GM21367 (cell line): ENCODE data around the gene DLGAP4.

Experiments
- ATAC-seq: cut with Tn5 transposase; IDR thresholded peaks from one replicate; pipeline ENCODE4 v1.9.1; 2021; ENCODE audit not compliant: unreplicated experiment

The DLGAP4 gene

DNA sequence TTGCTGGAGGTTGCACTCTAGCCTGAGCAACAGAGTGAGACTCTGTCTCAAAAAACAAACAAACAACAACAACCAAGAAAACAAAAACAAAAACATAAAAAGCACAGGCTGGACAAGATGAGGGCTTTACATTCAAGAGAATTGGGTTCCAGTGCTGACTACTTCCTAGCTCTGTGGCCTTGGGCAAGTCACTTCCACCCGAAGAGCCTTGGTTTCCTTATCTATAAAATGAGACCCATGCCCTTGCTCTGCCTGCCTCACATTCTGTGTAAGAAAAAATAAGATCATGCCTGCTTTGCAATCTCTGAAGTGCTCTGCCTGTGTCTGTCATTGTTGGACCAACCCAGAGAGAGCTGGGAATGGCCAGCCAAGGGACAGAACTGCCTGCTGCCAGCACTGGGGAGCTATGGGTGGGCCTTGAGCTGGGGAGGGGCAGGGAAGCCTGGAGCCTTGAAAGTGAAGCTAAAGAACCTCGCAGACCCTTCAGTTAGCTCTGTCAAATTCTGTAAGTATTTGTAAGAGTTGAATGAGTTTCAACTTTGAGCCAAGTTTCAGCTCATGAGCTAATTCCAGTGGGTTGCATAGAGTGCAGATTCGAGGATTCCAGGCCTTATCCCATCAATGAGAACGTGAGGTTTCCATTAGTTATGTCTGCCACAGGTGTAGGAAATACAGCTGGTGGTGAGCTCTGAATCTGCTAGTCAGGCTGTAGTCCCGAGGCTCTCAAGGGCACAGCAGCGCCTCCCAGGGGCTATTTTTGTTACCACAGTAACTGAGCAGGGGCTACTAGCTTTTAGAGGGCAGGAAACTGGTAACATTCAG, 93.2 kb downstream of the DLGAP4 start:
- no peak for ATAC-seq

DNA sequence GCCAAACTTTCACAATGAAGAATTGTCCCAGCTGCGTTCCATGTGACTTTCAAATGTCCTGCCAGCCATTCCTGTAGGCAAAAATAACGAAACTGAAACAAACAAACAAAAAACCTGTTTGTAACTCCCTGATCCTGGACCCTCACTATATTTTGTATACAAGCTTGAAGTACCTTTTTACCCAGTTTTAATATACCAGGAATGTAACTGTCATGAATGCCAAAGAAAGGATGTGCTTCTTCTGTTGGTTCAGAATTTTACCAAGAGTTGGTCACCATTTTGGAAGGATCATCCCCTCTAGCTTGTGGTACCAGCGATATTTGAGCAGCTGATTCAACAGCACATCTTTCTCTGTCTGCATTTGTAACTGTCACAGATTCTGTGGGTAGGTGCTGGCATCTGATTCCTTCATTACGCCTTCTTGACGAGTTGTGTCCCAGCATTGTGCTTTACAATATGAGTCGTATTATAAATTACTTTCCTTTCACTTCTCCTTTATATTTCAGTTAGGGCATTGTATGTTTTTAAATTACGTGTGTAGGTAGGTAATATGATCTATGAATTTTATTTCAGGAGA, 93.9 kb downstream of the DLGAP4 start:
- no peak for ATAC-seq

DNA sequence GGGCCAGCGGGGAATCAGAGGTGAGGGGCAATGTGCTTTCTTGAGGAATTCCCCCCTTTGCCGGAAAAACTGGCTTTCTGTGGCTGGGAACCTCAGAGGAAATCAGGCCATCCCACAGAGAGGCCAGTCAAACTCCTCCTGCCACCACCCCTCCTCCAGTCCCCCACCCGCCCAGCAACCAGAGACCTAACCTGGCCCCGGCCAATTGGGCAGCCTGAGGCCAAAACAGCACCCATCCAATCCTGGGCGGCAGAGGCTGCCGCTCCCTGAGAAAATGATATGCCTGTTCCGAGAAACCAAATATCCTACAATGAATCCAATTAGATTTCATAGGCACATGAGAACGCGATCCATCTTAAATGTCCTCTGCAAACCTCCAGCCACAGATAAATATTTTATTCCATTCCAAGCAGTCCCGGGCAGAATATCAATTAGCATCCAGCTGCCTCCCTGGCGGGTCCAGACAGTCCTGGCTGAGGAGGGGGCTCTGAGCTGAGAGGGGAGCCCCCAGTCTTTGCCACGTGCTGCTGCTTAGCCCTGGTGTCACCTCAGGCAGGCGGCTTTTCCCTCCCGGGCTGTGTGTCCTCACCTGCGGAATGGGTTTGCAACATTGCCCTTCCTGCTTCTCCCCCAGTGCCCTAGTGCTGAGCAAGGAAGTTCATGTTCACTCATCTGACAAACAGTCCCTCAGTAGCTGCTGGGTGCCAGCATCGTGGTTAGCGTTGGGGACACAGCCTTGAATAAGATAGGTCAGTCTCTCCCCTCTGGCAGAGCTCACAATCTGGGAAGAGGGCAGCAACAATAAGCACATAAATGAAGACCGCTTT, 95.0 kb downstream of the DLGAP4 start:
- ATAC-seq = no peak

GRCh38 chr20:36402708-36403107, 96.6 kb downstream of the DLGAP4 start:
- ATAC-seq = no peak

- ATAC-seq = no peak
Observed at GRCh38 chr20:36404435-36404978, 98.4 kb downstream of the DLGAP4 start.

DNA sequence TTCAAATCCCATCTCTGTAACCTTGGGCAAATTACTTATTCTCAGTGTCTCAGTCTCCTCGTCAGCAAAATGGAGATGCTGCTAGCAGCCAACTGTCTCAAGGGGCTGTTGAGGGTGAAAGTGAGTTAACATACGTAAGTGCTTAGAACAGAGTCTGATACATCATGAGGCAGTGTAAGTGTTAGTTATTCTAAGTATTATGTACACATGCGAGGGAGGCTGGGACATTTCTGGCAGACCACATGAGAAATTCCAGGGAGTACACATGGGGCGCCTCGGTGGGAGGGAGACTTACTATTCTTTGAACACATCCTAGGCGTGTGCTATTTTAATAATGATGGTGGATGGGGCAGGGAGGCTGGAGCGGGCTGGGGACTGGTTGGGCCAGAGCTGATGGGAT, 99.1 kb downstream of the DLGAP4 start:
- ATAC-seq = no peak

DNA sequence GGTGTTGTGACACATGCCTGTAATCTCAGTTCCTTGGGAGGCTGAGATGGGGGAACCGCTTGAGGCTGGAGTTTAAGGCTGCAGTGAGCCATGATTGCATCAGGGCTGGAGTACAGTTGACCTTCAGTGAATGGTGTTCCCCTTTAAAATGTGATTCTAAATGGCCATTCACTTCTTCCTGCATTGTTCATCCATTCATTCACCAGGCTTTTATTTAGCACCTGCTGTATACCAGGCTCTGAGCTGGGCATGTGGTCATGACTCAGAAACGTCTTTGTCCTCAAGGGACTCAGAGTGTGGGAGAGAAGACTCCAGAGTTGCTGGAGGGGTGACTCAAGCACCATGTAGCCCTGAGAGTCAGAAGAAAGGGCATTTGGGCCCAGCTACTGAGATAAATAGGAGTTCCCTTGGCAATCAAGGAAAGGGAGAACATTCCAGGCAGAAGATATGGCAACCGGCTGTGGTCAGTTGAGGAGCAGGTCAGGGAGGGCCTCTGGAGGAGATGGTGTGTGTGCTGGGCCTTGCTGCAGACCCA, 101.1 kb downstream of the DLGAP4 start:
- ATAC-seq = no peak

DNA sequence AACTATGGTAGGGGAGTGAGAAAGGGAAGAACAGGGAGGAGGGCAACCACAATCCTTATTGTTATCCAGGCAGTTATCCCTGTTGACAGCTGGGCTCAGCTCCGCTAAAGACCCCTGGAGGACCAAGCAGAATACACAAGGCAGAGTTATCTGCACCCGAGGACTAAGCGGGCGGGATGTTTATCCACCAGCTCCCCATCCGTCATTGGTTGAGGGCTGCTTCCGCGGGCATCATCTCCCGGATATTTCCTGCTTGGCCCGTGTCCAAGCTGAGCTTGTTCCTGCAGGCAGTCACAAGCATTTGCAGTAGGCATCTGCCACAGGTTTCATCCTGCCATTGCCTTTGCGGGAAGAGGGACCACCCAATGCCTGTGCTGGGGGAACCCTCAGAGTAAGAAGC, 102.1 kb downstream of the DLGAP4 start:
- ATAC-seq = no peak

DNA sequence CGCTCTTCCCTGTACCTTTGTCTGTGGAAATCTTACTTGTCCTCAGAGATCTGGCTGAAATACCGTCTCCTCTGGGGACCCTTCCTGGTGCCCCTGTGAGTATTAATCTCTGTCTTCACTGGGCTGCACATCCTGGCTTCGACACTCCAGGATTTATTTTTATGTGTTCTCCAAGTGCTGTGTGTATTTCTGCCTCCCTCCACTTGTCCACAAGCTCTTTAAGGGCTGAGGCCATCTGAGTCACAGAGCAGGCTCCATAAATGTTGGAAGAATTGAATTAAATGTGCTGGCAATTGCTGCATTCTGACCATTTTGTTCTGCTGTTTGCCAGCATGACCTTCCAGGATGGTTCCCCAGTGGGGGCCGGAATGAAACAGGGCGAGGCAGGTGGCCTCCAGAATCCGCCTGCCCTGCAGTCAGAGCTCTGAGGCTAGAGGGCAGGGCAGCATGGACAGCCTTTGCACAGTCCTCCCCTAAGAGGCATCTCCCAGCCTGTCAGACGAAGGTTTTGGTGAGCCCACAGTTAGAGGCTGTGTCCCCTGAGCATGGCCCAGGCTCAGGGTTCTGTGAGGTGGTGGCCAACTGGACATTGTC, 105.8 kb downstream of the DLGAP4 start:
- no peak for ATAC-seq

GRCh38 chr20:36415475-36416002, 109.4 kb downstream of the DLGAP4 start:
- ATAC-seq = no peak

- ATAC-seq = no peak
Observed at GRCh38 chr20:36418711-36419110, 112.6 kb downstream of the DLGAP4 start.

DNA sequence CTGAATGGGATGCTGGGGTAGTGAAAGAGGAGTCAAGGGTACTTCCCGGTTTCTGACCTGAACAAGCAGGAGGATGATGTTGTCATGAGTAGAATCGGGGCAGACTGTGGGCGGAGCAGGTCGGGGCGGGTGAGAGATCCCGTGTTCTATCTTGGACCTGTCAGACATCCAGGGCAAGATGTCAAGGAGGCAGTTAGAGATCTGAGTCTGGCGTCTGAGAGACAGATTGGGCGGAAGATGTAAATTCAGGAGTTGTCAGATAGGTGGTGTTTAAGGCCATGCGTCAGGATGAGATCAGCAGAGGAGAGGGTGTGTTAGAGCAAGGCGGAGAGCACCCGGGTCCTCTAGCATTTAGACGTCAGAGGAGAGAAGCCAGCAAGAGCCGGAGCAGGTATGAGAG, 115.5 kb downstream of the DLGAP4 start:
- no peak for ATAC-seq

GRCh38 chr20:36424314-36424713, 118.2 kb downstream of the DLGAP4 start:
- no peak for ATAC-seq

DNA sequence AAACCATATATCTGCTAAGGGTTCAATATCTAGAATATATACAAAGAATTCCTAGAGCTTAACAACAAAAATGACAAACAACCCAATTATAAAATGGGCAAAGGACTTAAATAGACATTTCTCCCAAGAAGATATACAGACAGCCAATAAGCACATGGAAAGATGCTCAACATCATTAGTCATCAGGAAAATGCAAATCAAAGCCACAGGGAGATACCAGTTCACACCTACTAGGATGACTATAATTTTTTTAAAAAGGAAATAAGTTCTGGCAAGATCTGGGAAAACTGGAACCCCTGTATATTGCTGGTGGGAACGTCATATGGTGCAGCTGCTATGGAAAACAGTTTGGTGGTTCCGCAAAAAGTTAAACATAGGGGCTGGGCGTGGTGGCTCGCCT, 119.0 kb downstream of the DLGAP4 start:
- no peak for ATAC-seq

DNA sequence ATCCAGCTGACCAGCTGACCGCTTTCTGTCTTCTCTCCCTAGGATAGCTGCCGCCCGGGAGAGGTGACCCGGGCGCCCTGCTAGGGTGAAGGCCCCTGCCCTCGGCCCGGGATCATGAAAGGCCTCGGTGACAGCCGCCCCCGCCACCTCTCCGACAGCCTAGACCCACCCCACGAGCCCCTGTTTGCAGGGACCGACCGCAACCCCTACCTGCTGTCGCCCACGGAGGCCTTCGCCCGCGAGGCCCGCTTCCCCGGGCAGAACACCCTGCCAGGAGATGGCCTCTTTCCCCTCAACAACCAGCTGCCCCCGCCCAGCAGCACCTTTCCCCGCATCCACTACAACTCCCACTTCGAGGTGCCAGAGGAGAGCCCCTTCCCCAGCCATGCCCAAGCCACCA, 125.5 kb downstream of the DLGAP4 start:
- ATAC-seq = no peak

GRCh38 chr20:36432096-36432495, 126.0 kb downstream of the DLGAP4 start:
- no peak for ATAC-seq

DNA sequence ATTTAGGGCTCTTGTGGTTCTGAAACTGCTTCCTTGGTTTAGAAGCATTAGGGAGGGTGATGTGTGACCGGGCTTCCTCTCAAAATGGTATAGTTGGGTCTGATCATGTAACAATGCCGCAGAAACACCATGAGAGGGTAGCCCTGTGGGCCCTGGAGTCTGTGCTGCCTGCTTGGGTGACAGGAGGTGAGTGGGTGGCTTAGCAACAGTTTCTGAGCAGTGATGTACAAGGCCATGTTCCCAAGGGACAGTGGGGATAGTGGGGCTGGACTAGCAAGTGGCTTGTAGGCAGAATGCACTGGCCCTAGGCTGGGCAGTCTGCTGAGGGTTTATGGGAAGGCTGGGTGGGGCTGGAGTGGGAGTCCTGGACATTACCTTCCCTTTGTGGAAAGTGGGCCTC, 128.2 kb downstream of the DLGAP4 start:
- no peak for ATAC-seq

DNA sequence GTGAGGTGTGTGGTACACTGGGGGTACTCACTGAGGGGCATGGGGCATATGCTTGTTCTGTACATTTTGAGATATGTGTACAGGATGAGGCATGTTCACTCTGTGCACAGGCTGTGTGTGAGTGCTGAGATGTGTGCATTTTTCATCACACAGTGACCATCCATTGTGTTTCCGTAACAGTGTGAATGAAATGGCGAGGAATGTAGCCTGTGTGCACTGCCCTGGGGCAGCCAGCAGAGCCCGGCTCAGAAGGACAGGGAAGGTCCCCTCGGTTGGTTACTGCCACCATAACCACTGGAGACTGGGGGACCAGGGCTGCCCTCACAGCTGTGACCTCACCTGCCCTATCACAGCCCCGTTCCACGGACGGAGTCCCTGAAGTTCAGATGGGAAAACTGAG, 129.0 kb downstream of the DLGAP4 start:
- ATAC-seq = no peak

DNA sequence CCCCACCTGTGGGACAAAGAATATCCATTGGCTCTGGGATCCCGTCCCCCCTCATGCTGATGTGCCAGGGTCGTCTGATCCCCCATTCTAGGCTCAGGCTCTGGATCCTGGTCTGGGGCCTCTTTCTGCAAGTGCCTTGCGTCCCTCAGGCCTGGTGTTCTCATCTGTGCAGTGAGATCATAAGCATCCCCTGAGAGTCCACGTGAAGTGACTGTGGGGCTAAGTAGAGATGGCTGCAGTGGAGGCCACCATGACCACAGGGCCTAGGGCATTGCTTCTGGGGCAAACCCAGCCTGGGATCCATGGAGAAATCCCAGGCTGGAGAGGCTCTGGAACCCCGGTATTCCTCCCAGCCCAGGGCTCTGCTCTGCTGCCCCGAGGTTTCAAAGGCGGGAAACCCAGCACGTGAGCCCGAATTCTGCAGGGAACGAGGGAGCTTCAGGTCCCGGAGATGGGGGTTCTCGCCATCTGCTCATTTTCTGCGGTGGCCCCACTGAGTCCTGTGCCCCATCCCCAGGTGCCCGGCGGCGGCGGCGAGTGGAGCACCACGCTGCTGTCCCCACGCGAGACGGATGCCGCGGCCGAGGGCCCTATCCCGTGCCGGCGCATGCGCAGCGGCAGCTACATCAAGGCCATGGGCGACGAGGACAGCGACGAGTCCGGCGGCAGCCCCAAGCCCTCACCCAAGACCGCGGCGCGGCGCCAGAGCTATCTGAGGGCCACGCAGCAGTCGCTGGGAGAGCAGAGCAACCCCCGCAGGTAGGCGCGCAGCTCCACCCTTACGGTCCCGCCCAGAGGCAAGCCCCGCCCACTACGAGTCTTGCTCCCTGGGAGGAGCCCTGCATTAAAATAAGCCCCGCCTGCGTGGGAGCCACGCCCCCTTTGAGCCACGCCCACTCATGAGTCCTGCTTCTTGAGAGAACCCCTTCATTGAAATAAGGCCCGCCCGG, 129.7 kb downstream of the DLGAP4 start:
- ATAC-seq = no peak
